ENCODE measurements around the gene IFFO2. TPM values are rescaled to one million over a fixed set of nuclear protein-coding genes. Genes with fewer than 3 reads are reported as not detected.

The IFFO2 gene
- total and polyA plus RNA-seq, 2 of the 13 experiments (the other 11 are each of a cell fraction or from before 2014, with no cell fraction given) = 7.3 to 16.7 TPM

- no peak overlapping the region for H3K4me3 ChIP-seq (replicated peaks in 1 of 3; ENCODE audit: insufficient read depth in 1 of 3, low read depth in 2 of 3, low read length in 3 of 3)
- no peak overlapping the region for H2AFZ ChIP-seq (ENCODE audit: low read length)
- POLR2A ChIA-PET = interaction anchor here (0.6 to 1.8 kb wide), 3 partner anchors 10 to 324 kb away, joined by 3 to 12 read pairs (median 5); partner anchors contain the start of gene ALDH4A1
- H3K4me1 ChIP-seq (ENCODE audit: insufficient read depth, low read length) = peaks cover 13% of the 10 kb centered on the region
- FAIRE-seq (no peak), ATAC-seq (no peak), DNase-seq (ENCODE audit: low spot score) (no peak)
- intact Hi-C loops (cut with micrococcal nuclease; ENCODE audit: unreplicated experiment) = loop anchor here (5.0 kb wide), 1 partner anchor 185 kb away; no protein-coding TSS in a partner anchor
- CTCF ChIA-PET (ENCODE audit: low intra/inter-chr PET ratio, low total read pairs) = interaction anchor here (0.8 to 2.2 kb wide), 8 partner anchors 8 to 201 kb away, joined by 3 to 29 read pairs (median 7); no protein-coding TSS in a partner anchor
- H3K27me3 ChIP-seq (ENCODE audit: control insufficient read depth in 1 of 2, insufficient read depth in 2 of 2, low read length in 2 of 2) = no peaks in the 10 kb centered on the region
- H3K4me2 ChIP-seq (ENCODE audit: low read depth, low read length) = no peak overlapping the region
- in situ Hi-C loops (cut with HindIII; ENCODE audit: extremely low pct_ligation_motif_present, low pct_unique_long_range_greater_than_20kb) = no loop called here
- H3K9me3 ChIP-seq (ENCODE audit: low read length) = no peaks in the 10 kb centered on the region
- H3K9ac ChIP-seq (ENCODE audit: insufficient read depth, low read depth, low read length) = no peak overlapping the region
- H3K36me3 ChIP-seq (replicated peaks in 1 of 2; ENCODE audit: control insufficient read depth in 1 of 2, insufficient read depth in 2 of 2, low read length in 2 of 2) = peaks cover 22 to 73% of the 10 kb centered on the region in 2 experiments; a peak in 4 of 5 replicates
- no TSS peak for BruUV-seq (replicated peaks)
- no peaks in the 10 kb centered on the region for H4K20me1 ChIP-seq (ENCODE audit: insufficient read depth, low read length)
- TF ChIP-seq HMGA1 (CRISPR knock-in tag; conservative IDR thresholded peaks at IDR 0.05) = no peak
- TF ChIP-seq CCDC6 (CRISPR knock-in tag; IDR thresholded peaks at IDR 0.05) = peak; percentile 25; the same call in 1 of the 2 replicates
- WGBS (ENCODE audit: low lambda C conversion rate) = 85% methylated on average over 3 of the region's 3 CpGs
- no peaks in the 10 kb centered on the region for H3K79me2 ChIP-seq (ENCODE audit: insufficient read depth, low read length)
- H3K27ac ChIP-seq (ENCODE audit: extremely low read length, insufficient read depth, low read length) = no peak overlapping the region
Measured at GRCh38 chr1:18912550-18912949, 43.9 kb downstream of the IFFO2 start.

GRCh38 chr1:18908911-18909771 lies 47.3 kb downstream of the IFFO2 start:
- H3K27ac ChIP-seq (ENCODE audit: extremely low read length, insufficient read depth, low read length) = no peak overlapping the region
- WGBS (ENCODE audit: low lambda C conversion rate) = 92% methylated on average over 17 of the region's 17 CpGs
- H2AFZ ChIP-seq (ENCODE audit: low read length) = no peak overlapping the region
- peaks cover 17 to 48% of the 10 kb centered on the region in 2 experiments; a peak in 4 of 5 replicates for H3K36me3 ChIP-seq (replicated peaks in 1 of 2; ENCODE audit: control insufficient read depth in 1 of 2, insufficient read depth in 2 of 2, low read length in 2 of 2)
- peaks cover 10% of the 10 kb centered on the region for H3K4me1 ChIP-seq (ENCODE audit: insufficient read depth, low read length)
- DNase-seq (ENCODE audit: low spot score) (no peak), ATAC-seq (no peak), FAIRE-seq (no peak)
- no peak overlapping the region for H3K9ac ChIP-seq (ENCODE audit: insufficient read depth, low read depth, low read length)
- no peaks in the 10 kb centered on the region for H3K9me3 ChIP-seq (ENCODE audit: low read length)
- no TSS peak for BruUV-seq (replicated peaks)
- POLR2A ChIA-PET = no interaction called here
- in situ Hi-C loops (cut with HindIII; ENCODE audit: extremely low pct_ligation_motif_present, low pct_unique_long_range_greater_than_20kb) = loop anchor here (5.0 kb wide), 1 partner anchor 38 kb away; no protein-coding TSS in a partner anchor
- intact Hi-C loops (cut with micrococcal nuclease; ENCODE audit: unreplicated experiment) = no loop called here
- CTCF ChIA-PET (ENCODE audit: low intra/inter-chr PET ratio, low total read pairs) = no interaction called here
- no peaks in the 10 kb centered on the region for H3K79me2 ChIP-seq (ENCODE audit: insufficient read depth, low read length)
- no peaks in the 10 kb centered on the region; the same call in 1 of the 2 replicates for H4K20me1 ChIP-seq (ENCODE audit: insufficient read depth, low read length)
- H3K27me3 ChIP-seq (ENCODE audit: control insufficient read depth in 1 of 2, insufficient read depth in 2 of 2, low read length in 2 of 2) = no peaks in the 10 kb centered on the region
- no peak overlapping the region for H3K4me2 ChIP-seq (ENCODE audit: low read depth, low read length)
- no peak overlapping the region for H3K4me3 ChIP-seq (replicated peaks in 1 of 3; ENCODE audit: insufficient read depth in 1 of 3, low read depth in 2 of 3, low read length in 3 of 3)
- TF ChIP-seq NR2C2 (CRISPR knock-in tag; IDR thresholded peaks at IDR 0.05; ENCODE audit: borderline replicate concordance) (no peak), ZNF737 (CRISPR knock-in tag; IDR thresholded peaks at IDR 0.05; ENCODE audit: borderline replicate concordance) (no peak), ARID3A (IDR thresholded peaks at IDR 0.05; ENCODE audit: low read depth, low read length) (no peak), AGO1 (IDR thresholded peaks at IDR 0.05; ENCODE audit: low read depth, low read length, poor library complexity, severe bottlenecking) (no peak), FOXA1 (IDR thresholded peaks at IDR 0.05) (no peak), FOXA1 (CRISPR knock-in tag; IDR thresholded peaks at IDR 0.05) (no peak), ZNF850 (CRISPR knock-in tag; conservative IDR thresholded peaks at IDR 0.05) (no peak), BCL3 (CRISPR knock-in tag; IDR thresholded peaks at IDR 0.05) (no peak), ZMYM2 (CRISPR knock-in tag; IDR thresholded peaks at IDR 0.05) (no peak), SKI (IDR thresholded peaks at IDR 0.05; ENCODE audit: partially characterized antibody) (no peak), TARDBP (CRISPR knock-in tag; IDR thresholded peaks at IDR 0.05) (no peak), TOE1 (CRISPR knock-in tag; IDR thresholded peaks at IDR 0.05) (no peak)
